Stomach (tissue), 9 donors: ENCODE measurements around the gene LIPM. TPM values are rescaled to one million over a fixed set of nuclear protein-coding genes. Genes with fewer than 3 reads are reported as not detected.

Experiments
- DNase-seq, 2 donors: peaks; one replicate each; pipeline versions ENCODE4 v3.0.0 to v3.0.0-alpha.2; 2013 to 2019
- H3K27ac ChIP-seq, 5 donors: fragments of 200-600 bp in 4 of 5; sonication (generic) in 4 of 5; one replicate each; pipeline ENCODE4 v1.5.1; 2013 to 2019; ENCODE audit warnings: mild to moderate bottlenecking in 1 of 5, moderate library complexity in 1 of 5
- H3K27me3 ChIP-seq, 3 donors: fragments of 200-600 bp; sonication (generic); one replicate each; pipeline ENCODE4 v1.5.1; 2017 to 2019; ENCODE audit warnings: mixed run types in 1 of 3
- H3K36me3 ChIP-seq, 4 donors: fragments of 200-600 bp; sonication (generic); 1 replicate in 3 of 4; 2 replicates in 1 of 4; pipeline ENCODE4 v1.5.1; 2016 to 2019
- H3K4me1 ChIP-seq, 4 donors: fragments of 200-600 bp; sonication (generic); one replicate each; pipeline ENCODE4 v1.5.1; 2016 to 2019
- H3K4me3 ChIP-seq, 4 donors: fragments of 200-600 bp; sonication (generic) in 3 of 4; one replicate each; pipeline ENCODE4 v1.5.1; 2016 to 2019; ENCODE audit warnings: mild to moderate bottlenecking in 1 of 4
- H3K9me3 ChIP-seq, 4 donors: fragments of 200-600 bp; sonication (generic); one replicate each; pipeline ENCODE4 v1.5.1; 2016 to 2019
- EP300 ChIP-seq: sonication (generic); formaldehyde crosslinking; IDR thresholded peaks from one replicate; pipeline ENCODE4 v1.6.1; 2017; ENCODE audit warnings: antibody characterized with exemption
- POLR2A ChIP-seq, 4 donors: fragments of 450-650 bp; IDR thresholded peaks; one replicate each; pipeline ENCODE4 v1.6.1; 2016; ENCODE audit warnings: antibody characterized with exemption in 4 of 4, control low read depth in 2 of 4, mild to moderate bottlenecking in 1 of 4, moderate library complexity in 1 of 4
- POLR2AphosphoS5 ChIP-seq, 3 donors: sonication (generic); formaldehyde crosslinking; IDR thresholded peaks; one replicate each; pipeline ENCODE4 v1.6.1; 2016; ENCODE audit warnings: antibody characterized with exemption in 3 of 3
- WGBS, 5 donors: extraction: QIAGEN DNeasy Blood & Tissue Kit in 3 of 5; methylation state at CpG; one replicate each; pipeline versions ENCODE4 v1.1.5 to v1.1.7; 2013 to 2018; 5-methylcytosine and 5-hydroxymethylcytosine counted together
- intact Hi-C: fragments of 100-400 bp; cut with DNase I; formaldehyde crosslinking; loops from one replicate; pipeline ENCODE4 v1.15.1; 2023; ENCODE audit warnings: low total_unique reads
- polyA plus RNA-seq, 3 donors: library from polyadenylated mRNA; stranded (reverse); fragments of 200-250 nt; gene quantifications; one replicate each; pipeline ENCODE4 v1.2.3, GENCODE V29; 2013
- total RNA-seq, 5 donors: library from RNA; depleted of rRNA; stranded (reverse); fragments of >200 nt; gene quantifications; one replicate each; pipeline versions ENCODE4 v1.1.0 to v1.2.3, GENCODE V29; 2014 to 2016
- TF ChIP-seq, protein P1 (sequence below), 7 experiments: fragments of 450-650 bp in 4 of 7; fragments of 200-600 bp in 3 of 7; sonication (generic) in 3 of 7; IDR thresholded peaks; one replicate each; pipeline ENCODE4 v1.5.1; 2016 to 2019; ENCODE audit warnings: antibody characterized with exemption in 7 of 7, control low read depth in 2 of 7, mild to moderate bottlenecking in 1 of 7
- donor health status: healthy with polysubstance abuse.
- donor health status: Bipolar disorder and iron deficiency.
- donor health status: healthy.

Gene LIPM
- total and polyA plus RNA-seq, 8 donors = not detected

- no peaks in the 10 kb centered on the region for H3K4me1 ChIP-seq
- 89 to 94% (median 93%) methylated on average over 10 of the region's 10 CpGs for WGBS, 5 donors
- DNase-seq = no peak
These were observed 16.3 kb upstream of the LIPM start for GRCh38 chr10:88786032-88786770.

GRCh38 chr10:88787463-88787862 lies 15.1 kb upstream of the LIPM start:
- Histone ChIP-seq H3K4me3 (no peak overlapping the region), H3K4me1 (no peaks in the 10 kb centered on the region), H3K9me3 (no peaks in the 10 kb centered on the region), H3K36me3 (no peaks in the 10 kb centered on the region), H3K27ac (no peak overlapping the region), H3K27me3 (no peaks in the 10 kb centered on the region)
- intact Hi-C loops = no loop called here
- no peak for DNase-seq
- no peak for TF ChIP-seq POLR2AphosphoS5 (IDR thresholded peaks at IDR 0.05)
- TF ChIP-seq, protein P1, sequence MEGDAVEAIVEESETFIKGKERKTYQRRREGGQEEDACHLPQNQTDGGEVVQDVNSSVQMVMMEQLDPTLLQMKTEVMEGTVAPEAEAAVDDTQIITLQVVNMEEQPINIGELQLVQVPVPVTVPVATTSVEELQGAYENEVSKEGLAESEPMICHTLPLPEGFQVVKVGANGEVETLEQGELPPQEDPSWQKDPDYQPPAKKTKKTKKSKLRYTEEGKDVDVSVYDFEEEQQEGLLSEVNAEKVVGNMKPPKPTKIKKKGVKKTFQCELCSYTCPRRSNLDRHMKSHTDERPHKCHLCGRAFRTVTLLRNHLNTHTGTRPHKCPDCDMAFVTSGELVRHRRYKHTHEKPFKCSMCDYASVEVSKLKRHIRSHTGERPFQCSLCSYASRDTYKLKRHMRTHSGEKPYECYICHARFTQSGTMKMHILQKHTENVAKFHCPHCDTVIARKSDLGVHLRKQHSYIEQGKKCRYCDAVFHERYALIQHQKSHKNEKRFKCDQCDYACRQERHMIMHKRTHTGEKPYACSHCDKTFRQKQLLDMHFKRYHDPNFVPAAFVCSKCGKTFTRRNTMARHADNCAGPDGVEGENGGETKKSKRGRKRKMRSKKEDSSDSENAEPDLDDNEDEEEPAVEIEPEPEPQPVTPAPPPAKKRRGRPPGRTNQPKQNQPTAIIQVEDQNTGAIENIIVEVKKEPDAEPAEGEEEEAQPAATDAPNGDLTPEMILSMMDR (IDR thresholded peaks at IDR 0.05) = no peak
- no peak for TF ChIP-seq POLR2A (IDR thresholded peaks at IDR 0.05)
- TF ChIP-seq EP300 = no peak
- 83 to 89% (median 86%) methylated on average over 5 of the region's 5 CpGs for WGBS, 5 donors

More at GRCh38 chr10:88786032-88786770, 16.3 kb upstream of the LIPM start:
- Histone ChIP-seq H3K4me3 (no peak overlapping the region), H3K27me3 (no peaks in the 10 kb centered on the region), H3K27ac (no peak overlapping the region), H3K36me3 (no peaks in the 10 kb centered on the region), H3K9me3 (no peaks in the 10 kb centered on the region)
- intact Hi-C loops = no loop called here
- no peak for TF ChIP-seq POLR2AphosphoS5 (IDR thresholded peaks at IDR 0.05)
- TF ChIP-seq POLR2A (IDR thresholded peaks at IDR 0.05) = no peak
- no peak for TF ChIP-seq EP300
- TF ChIP-seq, protein P1 (IDR thresholded peaks at IDR 0.05) = no peak

- DNase-seq = no peak
- intact Hi-C loops = no loop called here
- no peaks in the 10 kb centered on the region for H3K36me3 ChIP-seq
- H3K27me3 ChIP-seq = no peaks in the 10 kb centered on the region
- no peaks in the 10 kb centered on the region for H3K9me3 ChIP-seq
- H3K4me1 ChIP-seq = no peaks in the 10 kb centered on the region
- TF ChIP-seq, protein P1 (IDR thresholded peaks at IDR 0.05) = no peak
- TF ChIP-seq POLR2AphosphoS5 (IDR thresholded peaks at IDR 0.05) = no peak
- no peak for TF ChIP-seq POLR2A (IDR thresholded peaks at IDR 0.05)
- TF ChIP-seq EP300 = no peak
- H3K4me3 ChIP-seq = no peak overlapping the region
- no peak overlapping the region for H3K27ac ChIP-seq
These were observed 13.6 kb upstream of the LIPM start for GRCh38 chr10:88788924-88789323.

- whole genome bisulfite sequencing, 5 donors = 50 to 63% (median 56%) methylated on average over 2 of the region's 2 CpGs
- H3K36me3 ChIP-seq = no peaks in the 10 kb centered on the region
- no peaks in the 10 kb centered on the region for H3K4me1 ChIP-seq
- no peak overlapping the region for H3K27ac ChIP-seq
- TF ChIP-seq POLR2AphosphoS5 (IDR thresholded peaks at IDR 0.05) (no peak), POLR2A (IDR thresholded peaks at IDR 0.05) (no peak)
- TF ChIP-seq, protein P1 (IDR thresholded peaks at IDR 0.05) = peak in 2 of 7 experiments; percentile 19 to 31
- DNase-seq = peak in 1 of 2 donors; percentile 37
- H3K9me3 ChIP-seq = no peaks in the 10 kb centered on the region
- intact Hi-C loops = no loop called here
- H3K27me3 ChIP-seq = no peaks in the 10 kb centered on the region
- H3K4me3 ChIP-seq = no peak overlapping the region
These were observed 10.6 kb upstream of the LIPM start for GRCh38 chr10:88791924-88792323.
